Vagina (tissue), 2 donors: ENCODE measurements around the gene MCM3AP. TPM values are rescaled to one million over a fixed set of nuclear protein-coding genes. Genes with fewer than 3 reads are reported as not detected.
"Not testable (repeated sequence)": the region's sequence is repeated elsewhere in the genome, so short reads cannot be mapped to it uniquely, and the experiment has no call there.

Source experiments
- DNase-seq, 2 donors: peaks; one replicate each; pipeline ENCODE4 v3.0.0-alpha.2; 2017; ENCODE audit errors: extremely low spot score in 2 of 2
- H3K27ac ChIP-seq: fragments of 200-600 bp; sonication (generic); one replicate; pipeline ENCODE4 v1.5.1; 2019
- H3K27me3 ChIP-seq: fragments of 200-600 bp; sonication (generic); one replicate; pipeline ENCODE4 v1.5.1; 2019
- H3K36me3 ChIP-seq, 2 donors: fragments of 200-600 bp; sonication (generic); one replicate each; pipeline ENCODE4 v1.5.1; 2017 to 2019
- H3K4me1 ChIP-seq: fragments of 200-600 bp; sonication (generic); one replicate; pipeline ENCODE4 v1.5.1; 2019
- H3K4me3 ChIP-seq, 2 donors: fragments of 200-600 bp; sonication (generic); 1 replicate in 1 of 2; 2 replicates in 1 of 2; pipeline ENCODE4 v1.5.1; 2016 to 2019
- H3K9me3 ChIP-seq: fragments of 200-600 bp; sonication (generic); one replicate; pipeline ENCODE4 v1.5.1; 2019
- POLR2A ChIP-seq, 2 donors: fragments of 450-650 bp; IDR thresholded peaks; one replicate each; pipeline ENCODE4 v1.6.1; 2017; ENCODE audit warnings: antibody characterized with exemption in 2 of 2, mild to moderate bottlenecking in 2 of 2, moderate library complexity in 2 of 2
- POLR2AphosphoS5 ChIP-seq, 2 donors: sonication (generic); formaldehyde crosslinking; IDR thresholded peaks; one replicate each; pipeline ENCODE4 v1.9.0; 2017; ENCODE audit warnings: antibody characterized with exemption in 2 of 2, mild to moderate bottlenecking in 2 of 2, low read depth in 1 of 2; ENCODE audit not compliant: insufficient read depth in 1 of 2
- intact Hi-C: fragments of 100-400 bp; cut with DNase I; formaldehyde crosslinking; loops from one replicate; pipeline ENCODE4 v1.15.1; 2023
- total RNA-seq: library from RNA; depleted of rRNA; stranded (reverse); fragments of >200 nt; gene quantifications from one replicate; pipeline ENCODE4 v1.2.3, GENCODE V29; 2016
- TF ChIP-seq, protein P1 (sequence below), 3 experiments: fragments of 450-650 bp in 2 of 3; fragments of 200-600 bp in 1 of 3; sonication (generic) in 1 of 3; IDR thresholded peaks; one replicate each; pipeline ENCODE4 v1.5.1; 2017 to 2019; ENCODE audit warnings: antibody characterized with exemption in 3 of 3, mild to moderate bottlenecking in 2 of 3, moderate library complexity in 2 of 3

MCM3AP gene
- total RNA-seq, 1 donor from 2014 or later: 115 TPM

DNA sequence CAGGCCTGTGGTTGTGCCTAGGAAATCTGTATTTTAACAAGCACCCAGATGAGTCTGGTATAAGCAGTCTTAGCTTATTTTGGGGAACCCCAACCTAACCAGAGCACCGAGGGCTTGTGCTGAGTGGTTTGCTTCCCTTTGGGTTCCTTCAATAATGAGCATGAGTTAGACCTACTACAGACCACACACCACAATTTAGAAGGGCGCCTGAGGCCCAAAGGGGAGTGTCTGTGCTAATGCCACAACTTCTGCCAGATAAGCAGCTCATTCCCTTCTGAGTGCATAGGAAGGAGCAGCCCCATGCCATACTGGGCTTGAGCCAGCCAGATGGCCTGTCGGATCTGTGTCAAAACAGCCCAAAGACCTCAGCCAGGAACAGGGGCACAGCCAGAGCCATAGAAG is 41.5 kb downstream of the MCM3AP start:
- Histone ChIP-seq H3K4me3 (no peak overlapping the region), H3K4me1 (no peaks in the 10 kb centered on the region), H3K27ac (no peak overlapping the region), H3K9me3 (no peaks in the 10 kb centered on the region), H3K36me3 (peaks cover 5 to 94% of the 10 kb centered on the region in 2 donors), H3K27me3 (no peaks in the 10 kb centered on the region)
- intact Hi-C loops: no loop called here
- DNase-seq: no peak
- TF ChIP-seq POLR2A (IDR thresholded peaks at IDR 0.05): no peak
- TF ChIP-seq, protein P1, sequence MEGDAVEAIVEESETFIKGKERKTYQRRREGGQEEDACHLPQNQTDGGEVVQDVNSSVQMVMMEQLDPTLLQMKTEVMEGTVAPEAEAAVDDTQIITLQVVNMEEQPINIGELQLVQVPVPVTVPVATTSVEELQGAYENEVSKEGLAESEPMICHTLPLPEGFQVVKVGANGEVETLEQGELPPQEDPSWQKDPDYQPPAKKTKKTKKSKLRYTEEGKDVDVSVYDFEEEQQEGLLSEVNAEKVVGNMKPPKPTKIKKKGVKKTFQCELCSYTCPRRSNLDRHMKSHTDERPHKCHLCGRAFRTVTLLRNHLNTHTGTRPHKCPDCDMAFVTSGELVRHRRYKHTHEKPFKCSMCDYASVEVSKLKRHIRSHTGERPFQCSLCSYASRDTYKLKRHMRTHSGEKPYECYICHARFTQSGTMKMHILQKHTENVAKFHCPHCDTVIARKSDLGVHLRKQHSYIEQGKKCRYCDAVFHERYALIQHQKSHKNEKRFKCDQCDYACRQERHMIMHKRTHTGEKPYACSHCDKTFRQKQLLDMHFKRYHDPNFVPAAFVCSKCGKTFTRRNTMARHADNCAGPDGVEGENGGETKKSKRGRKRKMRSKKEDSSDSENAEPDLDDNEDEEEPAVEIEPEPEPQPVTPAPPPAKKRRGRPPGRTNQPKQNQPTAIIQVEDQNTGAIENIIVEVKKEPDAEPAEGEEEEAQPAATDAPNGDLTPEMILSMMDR (IDR thresholded peaks at IDR 0.05): no peak
- TF ChIP-seq POLR2AphosphoS5 (IDR thresholded peaks at IDR 0.05; ENCODE audit: insufficient read depth in 1 of 2, low read depth in 1 of 2): no peak

DNA sequence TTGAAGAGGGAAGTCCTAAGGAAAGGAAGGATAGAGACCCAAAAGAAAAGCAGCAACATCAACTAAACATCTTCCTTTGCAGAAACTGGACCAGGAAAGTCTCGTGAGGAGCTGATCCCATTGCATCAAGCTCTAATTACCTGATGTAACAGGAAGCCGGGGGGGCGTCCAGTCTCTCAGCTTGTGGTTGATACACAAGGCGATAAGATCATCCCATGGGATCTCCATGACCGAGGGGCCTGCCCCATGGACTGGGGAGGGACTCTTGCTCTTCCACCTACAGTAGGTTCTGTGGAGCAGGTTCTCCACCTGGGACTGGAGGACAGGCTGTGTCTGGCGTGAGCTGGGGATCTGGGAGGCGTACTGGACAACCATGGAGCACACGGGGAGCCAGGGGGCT is 42.1 kb downstream of the MCM3AP start:
- Histone ChIP-seq H3K27me3 (no peaks in the 10 kb centered on the region), H3K27ac (no peak overlapping the region), H3K9me3 (no peaks in the 10 kb centered on the region), H3K4me3 (no peak overlapping the region), H3K4me1 (no peaks in the 10 kb centered on the region), H3K36me3 (peaks cover 5 to 97% of the 10 kb centered on the region in 2 donors)
- no peak for DNase-seq
- intact Hi-C loops: no loop called here
- TF ChIP-seq POLR2A (IDR thresholded peaks at IDR 0.05) (no peak), POLR2AphosphoS5 (IDR thresholded peaks at IDR 0.05; ENCODE audit: insufficient read depth in 1 of 2, low read depth in 1 of 2) (no peak)
- TF ChIP-seq, protein P1 (IDR thresholded peaks at IDR 0.05): no peak

GRCh38 chr21:46241577-46241976 is 43.8 kb downstream of the MCM3AP start:
- H3K36me3 ChIP-seq: peaks cover 5 to 84% of the 10 kb centered on the region in 2 donors
- H3K27ac ChIP-seq, DNase-seq, H3K9me3 ChIP-seq, intact Hi-C loops, H3K27me3 ChIP-seq, H3K4me1 ChIP-seq, H3K4me3 ChIP-seq: not testable (repeated sequence)

GRCh38 chr21:46239817-46240325 is 45.5 kb downstream of the MCM3AP start:
- Histone ChIP-seq H3K36me3 (peaks cover 5 to 84% of the 10 kb centered on the region in 2 donors), H3K27ac (no peak overlapping the region), H3K27me3 (no peaks in the 10 kb centered on the region), H3K4me1 (no peaks in the 10 kb centered on the region), H3K9me3 (no peaks in the 10 kb centered on the region), H3K4me3 (no peak overlapping the region)
- intact Hi-C loops: no loop called here
- TF ChIP-seq POLR2A (IDR thresholded peaks at IDR 0.05): no peak
- TF ChIP-seq, protein P1 (IDR thresholded peaks at IDR 0.05): no peak
- TF ChIP-seq POLR2AphosphoS5 (IDR thresholded peaks at IDR 0.05; ENCODE audit: insufficient read depth in 1 of 2, low read depth in 1 of 2): no peak
- no peak for DNase-seq

DNA sequence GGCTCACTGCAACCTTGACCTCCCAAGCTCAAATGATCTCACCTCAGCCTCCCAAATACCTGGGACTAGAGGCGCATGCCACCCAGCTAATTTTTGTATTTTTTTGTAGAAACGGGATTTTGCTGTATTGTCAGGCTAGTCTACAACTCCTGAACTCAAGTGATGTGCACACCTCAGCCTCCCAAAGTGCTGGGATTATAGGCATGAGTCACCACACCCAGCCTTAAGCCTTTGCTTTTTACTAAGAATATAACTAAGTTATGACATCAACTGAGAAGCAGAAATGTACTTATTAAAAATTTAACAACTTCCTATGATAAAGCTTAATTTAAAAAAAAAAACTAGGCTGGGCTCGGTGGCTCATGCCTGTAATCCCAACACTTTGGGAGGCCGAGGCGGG is 47.9 kb downstream of the MCM3AP start:
- TF ChIP-seq, protein P1 (IDR thresholded peaks at IDR 0.05): no peak
- no peak for TF ChIP-seq POLR2AphosphoS5 (IDR thresholded peaks at IDR 0.05; ENCODE audit: insufficient read depth in 1 of 2, low read depth in 1 of 2)
- TF ChIP-seq POLR2A (IDR thresholded peaks at IDR 0.05): no peak
- no peaks in the 10 kb centered on the region for H3K27me3 ChIP-seq
- H3K27ac ChIP-seq: no peak overlapping the region
- H3K4me1 ChIP-seq: no peaks in the 10 kb centered on the region
- intact Hi-C loops: no loop called here
- no peak for DNase-seq
- peaks cover 3 to 69% of the 10 kb centered on the region in 2 donors for H3K36me3 ChIP-seq
- H3K4me3 ChIP-seq: no peak overlapping the region
- no peaks in the 10 kb centered on the region for H3K9me3 ChIP-seq
